CD14-positive monocyte (primary cell): ENCODE measurements around the gene PPP2R3A. TPM values are rescaled to one million over a fixed set of nuclear protein-coding genes. Genes with fewer than 3 reads are reported as not detected.

Experiments used
- DNase-seq, 3 donors: peaks; one replicate each; pipeline ENCODE4 v3.0.0-alpha.2; 2011 to 2022
- H2AFZ ChIP-seq: 2 replicates; pipeline ENCODE4 v1.6.0; 2012; ENCODE audit warnings: mild to moderate bottlenecking, low read depth, low read length, inconsistent platforms; ENCODE audit not compliant: insufficient read depth, poor library complexity, severe bottlenecking
- H3K27ac ChIP-seq, 2 donors: 1 replicate in 1 of 2; 2 replicates in 1 of 2; pipeline ENCODE4 v1.5.1; 2012 to 2013; ENCODE audit warnings: low read length in 2 of 2, control low read depth in 1 of 2, inconsistent platforms in 1 of 2, low read depth in 1 of 2, mild to moderate bottlenecking in 1 of 2
- H3K27me3 ChIP-seq, 2 donors: one replicate each; pipeline versions ENCODE4 v1.6.0 to v1.6.1; 2011 to 2013; ENCODE audit warnings: low read length in 2 of 2; ENCODE audit not compliant: control insufficient read depth in 2 of 2, insufficient read depth in 2 of 2
- H3K36me3 ChIP-seq, 2 donors: replicated peaks in 1 of 2; 1 replicate in 1 of 2; 2 replicates in 1 of 2; pipeline versions ENCODE4 v1.5.1 to v1.6.1; 2012 to 2013; ENCODE audit warnings: low read length in 2 of 2, control low read depth in 1 of 2, inconsistent platforms in 1 of 2, mild to moderate bottlenecking in 1 of 2; ENCODE audit not compliant: insufficient read depth in 2 of 2, control insufficient read depth in 1 of 2
- H3K4me1 ChIP-seq, 2 donors: 1 replicate in 1 of 2; 2 replicates in 1 of 2; pipeline versions ENCODE4 v1.5.1 to v1.6.1; 2012 to 2013; ENCODE audit warnings: low read length in 2 of 2, control low read depth in 1 of 2, inconsistent platforms in 1 of 2, mild to moderate bottlenecking in 1 of 2, moderate library complexity in 1 of 2; ENCODE audit not compliant: insufficient read depth in 2 of 2, control insufficient read depth in 1 of 2
- H3K4me2 ChIP-seq: replicated peaks from 2 replicates; pipeline ENCODE3; 2012; ENCODE audit warnings: low read length, moderate library complexity, mild to moderate bottlenecking; ENCODE audit not compliant: poor library complexity, severe bottlenecking; ENCODE audit errors: extremely low read depth
- H3K4me3 ChIP-seq, 3 experiments: fragments of 200-600 bp in 1 of 3; sonication (generic) in 1 of 3; replicated peaks in 1 of 3; 1 replicate in 2 of 3; 2 replicates in 1 of 3; pipeline ENCODE4 v1.5.1; 2011 to 2013; ENCODE audit warnings: low read length in 3 of 3, mild to moderate bottlenecking in 3 of 3, control low read depth in 2 of 3, low read depth in 2 of 3, inconsistent platforms in 1 of 3, moderate library complexity in 1 of 3
- H3K79me2 ChIP-seq: 2 replicates; pipeline ENCODE4 v1.6.0; 2012; ENCODE audit warnings: mild to moderate bottlenecking, control low read depth, inconsistent platforms, low read length, moderate library complexity; ENCODE audit not compliant: insufficient read depth
- H3K9ac ChIP-seq: 2 replicates; pipeline ENCODE4 v1.6.0; 2017; ENCODE audit warnings: low read length, mild to moderate bottlenecking; ENCODE audit not compliant: insufficient read depth, poor library complexity, severe bottlenecking
- H3K9me3 ChIP-seq, 2 donors: replicated peaks in 1 of 2; 1 replicate in 1 of 2; 2 replicates in 1 of 2; pipeline versions ENCODE4 v1.5.1 to v1.6.1; 2012 to 2013; ENCODE audit warnings: low read length in 2 of 2, control low read depth in 1 of 2; ENCODE audit not compliant: control insufficient read depth in 1 of 2, insufficient read depth in 1 of 2
- H4K20me1 ChIP-seq: 2 replicates; pipeline ENCODE4 v1.6.0; 2012; ENCODE audit warnings: mild to moderate bottlenecking, low read length, control low read depth, moderate library complexity; ENCODE audit not compliant: insufficient read depth
- H3K27ac Mint-ChIP-seq, 7 donors: one replicate each; pipeline ENCODE4 v1.8.0; 2020; ENCODE audit warnings: mild to moderate bottlenecking in 7 of 7, mixed read lengths in 7 of 7, moderate library complexity in 6 of 7, inconsistent platforms in 2 of 7
- H3K27me3 Mint-ChIP-seq, 3 donors: one replicate each; pipeline ENCODE4 v1.8.0; 2021 to 2022; ENCODE audit warnings: low read depth in 3 of 3, mild to moderate bottlenecking in 3 of 3, mixed read lengths in 3 of 3, moderate library complexity in 3 of 3, inconsistent platforms in 1 of 3
- H3K36me3 Mint-ChIP-seq, 2 donors: one replicate each; pipeline ENCODE4 v1.8.0; 2020; ENCODE audit warnings: mixed read lengths in 2 of 2, inconsistent platforms in 1 of 2, mild to moderate bottlenecking in 1 of 2
- H3K4me1 Mint-ChIP-seq: one replicate; pipeline ENCODE4 v1.8.0; 2020; ENCODE audit warnings: mild to moderate bottlenecking, mixed read lengths
- H3K4me3 Mint-ChIP-seq, 2 donors: one replicate each; pipeline ENCODE4 v1.8.0; 2020; ENCODE audit warnings: mild to moderate bottlenecking in 2 of 2, mixed read lengths in 2 of 2, moderate library complexity in 1 of 2
- H3K9me3 Mint-ChIP-seq, 7 donors: one replicate each; pipeline ENCODE4 v1.8.0; 2020 to 2022; ENCODE audit warnings: mixed read lengths in 7 of 7, mild to moderate bottlenecking in 6 of 7, moderate library complexity in 6 of 7, inconsistent platforms in 2 of 7
- WGBS: methylation state at CpG from one replicate; pipeline ENCODE4 v1.1.5; 2013; ENCODE audit warnings: missing lambda C conversion rate; ENCODE audit not compliant: insufficient coverage; 5-methylcytosine and 5-hydroxymethylcytosine counted together
- intact Hi-C, 2 donors: fragments of 100-400 bp; cut with micrococcal nuclease; formaldehyde crosslinking; loops; one replicate each; pipeline versions ENCODE4 v1.15.0 to v1.15.1; 2023
- polyA plus RNA-seq, 3 donors: library from polyadenylated mRNA; depleted of rRNA in 1 of 3; unstranded in 2 of 3; stranded (reverse) in 1 of 3; fragments of 300-500 nt in 2 of 3; fragments of >200 nt in 1 of 3; fragmentation: Illumina TruSeq in 2 of 3; gene quantifications; 1 replicate in 2 of 3; 2 replicates in 1 of 3; pipeline ENCODE4 v1.2.3, GENCODE V29; 2012 to 2021
- TF ChIP-seq, protein P1 (sequence below): fragments of 200-600 bp; IDR thresholded peaks from one replicate; pipeline ENCODE4 v1.8.0; 2022; ENCODE audit warnings: antibody characterized with exemption, mild to moderate bottlenecking

The PPP2R3A gene
- polyA plus RNA-seq, 3 donors = 0.09 to 0.15 (median 0.10) TPM

DNA sequence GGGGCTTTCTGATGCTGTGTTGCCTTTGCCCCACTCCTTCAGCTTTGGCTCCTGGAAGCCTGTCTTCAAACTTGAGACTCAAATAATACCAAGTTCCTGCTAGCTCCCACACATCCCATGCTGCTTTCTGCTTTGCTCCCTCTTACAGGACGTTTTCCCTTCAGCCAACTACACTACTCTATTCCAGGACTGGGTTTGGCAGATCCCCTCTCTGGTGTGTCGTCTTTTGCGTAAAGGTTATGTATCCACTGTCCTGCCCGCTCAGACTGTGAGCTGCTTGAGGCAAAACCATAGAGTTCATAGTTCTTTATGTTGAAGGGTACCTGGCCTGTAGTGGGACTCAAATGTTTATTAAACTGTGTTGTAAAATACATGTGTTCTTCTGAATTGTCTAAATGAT, 25.4 kb downstream of the PPP2R3A start:
- no peaks in the 10 kb centered on the region for H3K36me3 Mint-ChIP-seq
- H3K4me3 ChIP-seq = no peak overlapping the region
- H3K27ac ChIP-seq = no peak overlapping the region
- 70% methylated on average over 1 of the region's 4 CpGs for WGBS
- H3K4me1 ChIP-seq = no peaks in the 10 kb centered on the region
- intact Hi-C loops = no loop called here
- H3K27me3 ChIP-seq = no peaks in the 10 kb centered on the region
- H3K79me2 ChIP-seq = no peaks in the 10 kb centered on the region
- H3K27ac Mint-ChIP-seq = no peak overlapping the region
- peaks cover 0 to 1% (median 0%) of the 10 kb centered on the region in 3 donors for H3K27me3 Mint-ChIP-seq
- no peaks in the 10 kb centered on the region for H3K36me3 ChIP-seq
- no peak overlapping the region for H2AFZ ChIP-seq
- DNase-seq = no peak
- H3K4me3 Mint-ChIP-seq = no peak overlapping the region
- TF ChIP-seq, protein P1, sequence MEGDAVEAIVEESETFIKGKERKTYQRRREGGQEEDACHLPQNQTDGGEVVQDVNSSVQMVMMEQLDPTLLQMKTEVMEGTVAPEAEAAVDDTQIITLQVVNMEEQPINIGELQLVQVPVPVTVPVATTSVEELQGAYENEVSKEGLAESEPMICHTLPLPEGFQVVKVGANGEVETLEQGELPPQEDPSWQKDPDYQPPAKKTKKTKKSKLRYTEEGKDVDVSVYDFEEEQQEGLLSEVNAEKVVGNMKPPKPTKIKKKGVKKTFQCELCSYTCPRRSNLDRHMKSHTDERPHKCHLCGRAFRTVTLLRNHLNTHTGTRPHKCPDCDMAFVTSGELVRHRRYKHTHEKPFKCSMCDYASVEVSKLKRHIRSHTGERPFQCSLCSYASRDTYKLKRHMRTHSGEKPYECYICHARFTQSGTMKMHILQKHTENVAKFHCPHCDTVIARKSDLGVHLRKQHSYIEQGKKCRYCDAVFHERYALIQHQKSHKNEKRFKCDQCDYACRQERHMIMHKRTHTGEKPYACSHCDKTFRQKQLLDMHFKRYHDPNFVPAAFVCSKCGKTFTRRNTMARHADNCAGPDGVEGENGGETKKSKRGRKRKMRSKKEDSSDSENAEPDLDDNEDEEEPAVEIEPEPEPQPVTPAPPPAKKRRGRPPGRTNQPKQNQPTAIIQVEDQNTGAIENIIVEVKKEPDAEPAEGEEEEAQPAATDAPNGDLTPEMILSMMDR = no peak
- no peaks in the 10 kb centered on the region for H4K20me1 ChIP-seq
- H3K4me1 Mint-ChIP-seq = no peaks in the 10 kb centered on the region
- H3K9me3 Mint-ChIP-seq = no peaks in the 10 kb centered on the region
- H3K9me3 ChIP-seq = no peaks in the 10 kb centered on the region
- no peak overlapping the region for H3K4me2 ChIP-seq
- no peak overlapping the region for H3K9ac ChIP-seq

- no peak overlapping the region for H3K9ac ChIP-seq
- no CpG with 5 or more reads among the region's 2 CpGs for WGBS
- intact Hi-C loops = no loop called here
These were observed 26.1 kb downstream of the PPP2R3A start for GRCh38 chr3:135991621-135992020.

More at GRCh38 chr3:135991621-135992020, 26.1 kb downstream of the PPP2R3A start:
- Histone ChIP-seq H2AFZ (no peak overlapping the region), H3K4me3 (no peak overlapping the region), H3K27me3 (no peaks in the 10 kb centered on the region), H3K4me1 (no peaks in the 10 kb centered on the region), H3K79me2 (no peaks in the 10 kb centered on the region), H3K4me2 (no peak overlapping the region), H3K36me3 (no peaks in the 10 kb centered on the region), H3K9me3 (no peaks in the 10 kb centered on the region), H4K20me1 (no peaks in the 10 kb centered on the region), H3K27ac (no peak overlapping the region)
- Mint-ChIP-seq H3K36me3 (no peaks in the 10 kb centered on the region), H3K9me3 (no peaks in the 10 kb centered on the region), H3K4me1 (no peaks in the 10 kb centered on the region), H3K4me3 (no peak overlapping the region), H3K27ac (peak overlapping the region in 1 of 7 donors; percentile 54), H3K27me3 (peaks cover 0 to 1% (median 0%) of the 10 kb centered on the region in 3 donors)
- DNase-seq = no peak
- TF ChIP-seq, protein P1 = no peak
